NCI-H1694 treated with DMSO at 0.1 percent for 48 hours (cell line): ENCODE measurements around the gene PANK3.
"Not testable (repeated sequence)": the region's sequence is repeated elsewhere in the genome, so short reads cannot be mapped to it uniquely, and the experiment has no call there.

Source experiments
- DNase-seq: peaks from one replicate; lab custom pipeline; 2025; lab: John Stamatoyannopoulos, UW

Gene PANK3

GRCh38 chr5:168578538-168579487, at the start of gene PANK3:
TSS of gene PANK3 (minus strand) at chr5:168579368. CDS start at chr5:168579283, 85 bp downstream.
- peak; percentile 41 for DNase-seq

- DNase-seq = no peak
These were observed 45.7 kb upstream of the PANK3 start for GRCh38 chr5:168624850-168625364.

GRCh38 chr5:168620807-168621206, 41.6 kb upstream of the PANK3 start:
- no peak for DNase-seq

GRCh38 chr5:168614661-168615060, 35.5 kb upstream of the PANK3 start:
- DNase-seq = no peak

- no peak for DNase-seq
These were observed 34.8 kb upstream of the PANK3 start for GRCh38 chr5:168613996-168614395.

GRCh38 chr5:168613396-168613795, 34.2 kb upstream of the PANK3 start:
- no peak for DNase-seq

- DNase-seq = no peak
These were observed 33.8 kb upstream of the PANK3 start for GRCh38 chr5:168612996-168613395.

GRCh38 chr5:168612123-168612522, 33.0 kb upstream of the PANK3 start:
- no peak for DNase-seq

GRCh38 chr5:168611165-168611564, 32.0 kb upstream of the PANK3 start:
- DNase-seq = no peak

GRCh38 chr5:168609806-168610482, 30.8 kb upstream of the PANK3 start:
- DNase-seq = no peak

GRCh38 chr5:168608821-168609220, 29.7 kb upstream of the PANK3 start:
- no peak for DNase-seq

- no peak for DNase-seq
These were observed 29.2 kb upstream of the PANK3 start for GRCh38 chr5:168608386-168608785.

GRCh38 chr5:168607946-168608345, 28.8 kb upstream of the PANK3 start:
- no peak for DNase-seq

- no peak for DNase-seq
These were observed 27.4 kb upstream of the PANK3 start for GRCh38 chr5:168606562-168606961.

- DNase-seq = no peak
These were observed 25.3 kb upstream of the PANK3 start for GRCh38 chr5:168604436-168604835.

GRCh38 chr5:168603746-168604145, 24.6 kb upstream of the PANK3 start:
- DNase-seq = no peak

GRCh38 chr5:168602517-168602916, 23.3 kb upstream of the PANK3 start:
- DNase-seq = no peak

GRCh38 chr5:168601972-168602371, 22.8 kb upstream of the PANK3 start:
- DNase-seq = no peak

GRCh38 chr5:168600409-168600808, 21.2 kb upstream of the PANK3 start:
- no peak for DNase-seq

- DNase-seq = no peak
These were observed 20.7 kb upstream of the PANK3 start for GRCh38 chr5:168599826-168600225.

- no peak for DNase-seq
These were observed 19.5 kb upstream of the PANK3 start for GRCh38 chr5:168598639-168599038.

GRCh38 chr5:168596927-168597326, 17.8 kb upstream of the PANK3 start:
- DNase-seq = no peak

GRCh38 chr5:168596122-168596521, 17.0 kb upstream of the PANK3 start:
- not testable (repeated sequence) for DNase-seq
